ENCODE data around the gene UFD1.

GRCh38 chr22:19420321-19420720 lies 58.7 kb downstream of the UFD1 start:
- no peak for TF ChIP-seq CTCF (IDR thresholded peaks at IDR 0.05)
- no peak for TF ChIP-seq MAX (IDR thresholded peaks at IDR 0.05; ENCODE audit: low read depth)
- no peak for TF ChIP-seq SIN3A (IDR thresholded peaks at IDR 0.05; ENCODE audit: borderline replicate concordance, low read depth, low read length)
- TF ChIP-seq TAF1 (IDR thresholded peaks at IDR 0.05; ENCODE audit: borderline replicate concordance, low read depth, low read length), result no peak
- TF ChIP-seq EP300 (IDR thresholded peaks at IDR 0.05; ENCODE audit: borderline replicate concordance in 1 of 2, low read depth in 1 of 2, low read length in 1 of 2), result no peak
- no peak for TF ChIP-seq RAD21 (IDR thresholded peaks at IDR 0.05; ENCODE audit: low read length)
- TF ChIP-seq YY1 (IDR thresholded peaks at IDR 0.05; ENCODE audit: low read depth), result no peak
- TF ChIP-seq REST (IDR thresholded peaks at IDR 0.05; ENCODE audit: low read depth, low read length), result no peak
- TF ChIP-seq CHD2 (IDR thresholded peaks at IDR 0.05; ENCODE audit: low read length, partially characterized antibody), result no peak
- TF ChIP-seq NFIC (IDR thresholded peaks at IDR 0.05; ENCODE audit: borderline replicate concordance), result no peak
- no peak for TF ChIP-seq NRF1 (IDR thresholded peaks at IDR 0.05; ENCODE audit: low read depth, low read length)
- no peak for TF ChIP-seq RFX5 (IDR thresholded peaks at IDR 0.05; ENCODE audit: low read length)
- no peak for TF ChIP-seq FOXM1 (IDR thresholded peaks at IDR 0.05; ENCODE audit: low read depth)
- TF ChIP-seq MEF2A (IDR thresholded peaks at IDR 0.05; ENCODE audit: borderline replicate concordance, low read depth), result no peak

Measured in SK-N-SH (cell line).